Fibroblast of mammary gland (primary cell): ENCODE data around the gene CDC14B.
"Not testable (repeated sequence)": the region's sequence is repeated elsewhere in the genome, so short reads cannot be mapped to it uniquely, and the experiment has no call there.

Source experiments
- DNase-seq: peaks from one replicate; pipeline ENCODE4 v3.0.0-alpha.2; 2010; ENCODE audit warnings: low read depth
- H3K4me3 ChIP-seq: 2 replicates; pipeline ENCODE4 v1.5.1; 2011; ENCODE audit warnings: low read depth, mild to moderate bottlenecking, low read length, moderate library complexity; ENCODE audit not compliant: control insufficient read depth
- CTCF ChIP-seq: conservative IDR thresholded peaks from 2 replicates; pipeline ENCODE4 v1.5.1; 2011; ENCODE audit warnings: low read depth, low read length, inconsistent platforms; ENCODE audit not compliant: control insufficient read depth, insufficient read depth

The CDC14B gene

GRCh38 chr9:96646081-96646991 lies 26.7 kb upstream of the CDC14B start:
- H3K4me3 ChIP-seq = no peak overlapping the region
- peak; percentile 82 for DNase-seq
- TF ChIP-seq CTCF = no peak

GRCh38 chr9:96644137-96644536 lies 24.5 kb upstream of the CDC14B start:
- TF ChIP-seq CTCF = no peak
- no peak for DNase-seq
- H3K4me3 ChIP-seq = no peak overlapping the region

GRCh38 chr9:96641514-96641913 lies 21.9 kb upstream of the CDC14B start:
- no peak for DNase-seq
- no peak for TF ChIP-seq CTCF
- no peak overlapping the region for H3K4me3 ChIP-seq

- H3K4me3 ChIP-seq = no peak overlapping the region
- DNase-seq = peak; percentile 27
These were observed 19.1 kb upstream of the CDC14B start for GRCh38 chr9:96638606-96639364.

GRCh38 chr9:96636368-96636767 lies 16.7 kb upstream of the CDC14B start:
- TF ChIP-seq CTCF = no peak
- no peak for DNase-seq
- no peak overlapping the region for H3K4me3 ChIP-seq

More at GRCh38 chr9:96638606-96639364, 19.1 kb upstream of the CDC14B start:
- no peak for TF ChIP-seq CTCF

- DNase-seq, H3K4me3 ChIP-seq: not testable (repeated sequence)
These were observed 13.9 kb upstream of the CDC14B start for GRCh38 chr9:96633579-96633978.

- no peak for TF ChIP-seq CTCF
- DNase-seq = no peak
- no peak overlapping the region for H3K4me3 ChIP-seq
These were observed 7.3 kb upstream of the CDC14B start for GRCh38 chr9:96626912-96627311.
